ENCODE results near the gene UBE2O. TPM values are rescaled to one million over a fixed set of nuclear protein-coding genes. Genes with fewer than 3 reads are reported as not detected.

UBE2O gene
- total RNA-seq, 1 experiment from 2014 or later = 52.6 TPM

DNA sequence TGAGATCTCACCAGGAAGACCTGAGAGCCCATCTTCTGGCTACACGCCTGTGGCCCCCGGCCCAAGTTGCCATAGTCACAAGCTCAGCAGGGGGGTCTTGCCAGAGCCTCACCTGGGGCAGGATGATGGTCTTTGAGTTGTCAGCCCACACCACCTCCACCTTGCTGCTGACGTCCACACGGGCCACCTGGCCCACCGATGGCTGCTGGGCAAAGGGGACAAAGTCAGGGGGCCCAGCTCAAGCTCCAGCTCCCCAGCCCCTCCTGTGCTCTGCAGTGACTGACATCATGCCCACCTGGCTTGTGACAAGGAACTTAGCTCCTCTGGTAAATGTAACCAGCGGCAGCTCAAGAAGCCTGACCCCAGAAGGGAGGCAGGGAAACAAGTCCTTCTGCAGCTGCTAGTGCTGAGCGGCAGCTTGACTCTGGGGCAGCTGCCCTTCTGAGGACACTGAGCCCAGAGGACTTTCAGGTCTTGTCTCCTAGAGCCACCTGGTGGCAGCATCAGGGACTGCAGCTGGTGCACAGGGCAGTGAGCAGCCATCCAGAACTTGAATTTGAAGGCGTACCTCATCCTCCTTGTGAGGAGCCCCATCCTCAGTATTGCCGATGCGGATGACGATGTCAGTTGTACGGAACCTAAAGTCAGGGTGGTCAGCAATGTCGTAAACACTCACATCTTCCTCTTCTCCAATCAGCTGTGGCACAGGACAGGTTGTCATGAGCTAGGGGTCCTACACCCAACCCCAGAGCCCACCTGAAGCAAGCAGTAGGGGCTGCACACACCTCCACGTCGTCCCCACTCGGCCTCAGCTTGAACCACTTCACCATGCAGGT is 55.0 kb downstream of the UBE2O start:
- Mint-ChIP-seq H3K27ac (no peak overlapping the region; a peak in 1 of 7 replicates), H3K4me3 (no peak overlapping the region), H3K27me3 (ENCODE audit: low read depth) (no peaks in the 10 kb centered on the region), H3K4me1 (no peaks in the 10 kb centered on the region), H3K36me3 (ENCODE audit: insufficient read depth in 1 of 3, low read depth in 3 of 3) (peaks cover 50 to 85% (median 85%) of the 10 kb centered on the region in 3 experiments; a peak in 6 of 7 replicates), H3K9me3 (no peaks in the 10 kb centered on the region)
- Histone ChIP-seq H2AFZ (ENCODE audit: low read length) (no peak overlapping the region), H3K23me2 (ENCODE audit: insufficient read length, low read depth, low read length, poor library complexity, severe bottlenecking) (no peaks in the 10 kb centered on the region), H3K14ac (ENCODE audit: insufficient read depth, low read length) (no peak overlapping the region), H3K9me3 (ENCODE audit: control insufficient read depth, low read depth, low read length) (no peaks in the 10 kb centered on the region), H2BK120ac (ENCODE audit: low read depth, low read length, poor library complexity, severe bottlenecking) (no peak overlapping the region), H4K8ac (replicated peaks; ENCODE audit: insufficient read length, low read depth, low read length) (no peak overlapping the region), H4K91ac (ENCODE audit: insufficient read length, low read depth, low read length) (no peak overlapping the region), H3K18ac (ENCODE audit: insufficient read length, low read depth, low read length) (no peak overlapping the region), H2BK12ac (ENCODE audit: insufficient read length, low read depth, low read length) (no peak overlapping the region), H3T11ph (ENCODE audit: low read length) (no peak overlapping the region), H3K79me2 (ENCODE audit: insufficient read depth, low read length) (no peaks in the 10 kb centered on the region), H2BK15ac (ENCODE audit: low read depth, low read length) (no peak overlapping the region), H2AK5ac (ENCODE audit: insufficient read length, low read length) (no peak overlapping the region), H4K5ac (ENCODE audit: insufficient read length, low read depth, low read length) (no peak overlapping the region), H3K79me1 (ENCODE audit: insufficient read depth, low read depth, low read length, poor library complexity, severe bottlenecking) (no peaks in the 10 kb centered on the region), H2BK20ac (ENCODE audit: low read depth, low read length, poor library complexity, severe bottlenecking) (no peak overlapping the region), H3K27me3 (ENCODE audit: insufficient read depth, low read length) (no peaks in the 10 kb centered on the region), H3K27ac (ENCODE audit: insufficient read length, low read depth, low read length) (no peak overlapping the region), H2BK5ac (ENCODE audit: insufficient read length, low read length) (no peak overlapping the region), H3K4me1 (ENCODE audit: insufficient read depth, low read length) (no peaks in the 10 kb centered on the region), H3K4ac (ENCODE audit: low read depth, low read length) (no peak overlapping the region), H3K56ac (ENCODE audit: insufficient read length, low read depth, low read length) (no peak overlapping the region), H3K4me2 (ENCODE audit: insufficient read depth, insufficient read length, low read length) (no peak overlapping the region), H4K20me1 (ENCODE audit: control insufficient read depth, insufficient read depth, insufficient read length) (peaks cover 4% of the 10 kb centered on the region), H3K23ac (ENCODE audit: insufficient read length, low read depth, low read length) (no peak overlapping the region), H3K9ac (ENCODE audit: extremely low read depth, insufficient read length, low read length) (no peak overlapping the region)
- no CpG with 5 or more reads among the region's 16 CpGs for WGBS (ENCODE audit: extremely low coverage, insufficient read length, low lambda C conversion rate)
- DNase-seq = peak; percentile 95
- peak; percentile 95 for TF ChIP-seq CTCF (conservative IDR thresholded peaks at IDR 0.05)
